Right lobe of liver (tissue), 4 donors: ENCODE results near the gene INPP5A.

Source experiments
- CTCF ChIP-seq, 4 donors: fragments of 200-600 bp in 3 of 4; fragments of 450-650 bp in 1 of 4; IDR thresholded peaks; one replicate each; pipeline versions ENCODE4 v1.5.1 to v1.8.0; 2016 to 2022; ENCODE audit warnings: antibody characterized with exemption in 4 of 4, mild to moderate bottlenecking in 2 of 4
- POLR2A ChIP-seq: fragments of 450-650 bp; IDR thresholded peaks from one replicate; pipeline ENCODE4 v1.6.1; 2017; ENCODE audit warnings: antibody characterized with exemption, mild to moderate bottlenecking
- donor health status: DM: no; HTN: no; CAD: no.
- donor health status: DM: no; HTN: no; CAD: no.
- donor health status: DM: no; HTN: yes; CAD: no.

- TF ChIP-seq CTCF (IDR thresholded peaks at IDR 0.05) (no peak), POLR2A (no peak)
Measured at GRCh38 chr10:132789659-132790148, 252.1 kb downstream of the INPP5A start.
